Smooth muscle cell (in vitro differentiated cells): ENCODE results near the gene PSAPL1. TPM values are rescaled to one million over a fixed set of nuclear protein-coding genes. Genes with fewer than 3 reads are reported as not detected.

Experiments used
- DNase-seq: peaks from one replicate; lab custom pipeline; 2025; ENCODE audit not compliant: unreplicated experiment; lab: John Stamatoyannopoulos, UW
- H2AFZ ChIP-seq: fragments of 200-600 bp; sonication (generic); 2 replicates; pipeline ENCODE4 v1.6.0; 2016; ENCODE audit warnings: antibody characterized with exemption, low read depth, mild to moderate bottlenecking
- H3F3A ChIP-seq: fragments of 200-600 bp; sonication (generic); 2 replicates; pipeline ENCODE4 v1.6.0; 2017; ENCODE audit warnings: antibody characterized with exemption, low read depth
- H3K27ac ChIP-seq: fragments of 200-600 bp; sonication (generic); 2 replicates; pipeline ENCODE4 v1.5.1; 2016; ENCODE audit warnings: low read depth, mild to moderate bottlenecking
- H3K27me3 ChIP-seq: fragments of 200-600 bp; sonication (generic); 2 replicates; pipeline ENCODE4 v1.6.1; 2016; ENCODE audit warnings: low read depth, mild to moderate bottlenecking
- H3K36me3 ChIP-seq: fragments of 200-600 bp; sonication (generic); 2 replicates; pipeline ENCODE4 v1.5.1; 2016; ENCODE audit warnings: low read depth
- H3K4me1 ChIP-seq: fragments of 200-600 bp; sonication (generic); 2 replicates; pipeline ENCODE4 v1.5.1; 2016; ENCODE audit warnings: low read depth
- H3K4me2 ChIP-seq: fragments of 200-600 bp; sonication (generic); 2 replicates; pipeline ENCODE4 v1.6.0; 2016; ENCODE audit warnings: mild to moderate bottlenecking
- H3K4me3 ChIP-seq: fragments of 200-600 bp; sonication (generic); 2 replicates; pipeline ENCODE4 v1.5.1; 2016; ENCODE audit warnings: mild to moderate bottlenecking
- H3K79me2 ChIP-seq: fragments of 200-600 bp; sonication (generic); 2 replicates; pipeline ENCODE4 v1.6.0; 2016; ENCODE audit warnings: low read depth, mild to moderate bottlenecking
- H3K9ac ChIP-seq: fragments of 200-600 bp; sonication (generic); 2 replicates; pipeline ENCODE4 v1.6.0; 2016; ENCODE audit warnings: low read depth
- H3K9me3 ChIP-seq: fragments of 200-600 bp; sonication (generic); replicated peaks from 2 replicates; pipeline ENCODE4 v1.5.1; 2016; ENCODE audit warnings: low read depth
- H4K20me1 ChIP-seq: fragments of 200-600 bp; sonication (generic); 2 replicates; pipeline ENCODE4 v1.6.0; 2016; ENCODE audit warnings: low read depth
- WGBS: methylation state at CpG from one replicate; pipeline ENCODE4 v1.1.7; 2016; ENCODE audit warnings: low lambda C conversion rate; 5-methylcytosine and 5-hydroxymethylcytosine counted together
- polyA plus RNA-seq: library from polyadenylated mRNA; unstranded; fragments of >200 nt; fragmentation: Nextera tagmentation; extraction: Ambion mirVana; gene quantifications from 2 replicates; pipeline ENCODE4 v1.2.1, GENCODE V29; 2016
- total RNA-seq: library from RNA; depleted of rRNA; stranded (reverse); fragments of >200 nt; gene quantifications from 2 replicates; pipeline ENCODE4 v1.2.3, GENCODE V29; 2014
- TF ChIP-seq, protein P1 (sequence below): fragments of 200-600 bp; sonication (generic); IDR thresholded peaks from 2 replicates; pipeline ENCODE4 v1.5.1; 2017; ENCODE audit warnings: borderline replicate concordance, mild to moderate bottlenecking, antibody characterized with exemption; ENCODE audit not compliant: insufficient read depth, poor library complexity, severe bottlenecking

PSAPL1 gene
- total and polyA plus RNA-seq, 2 experiments from 2014 or later: not detected

DNA sequence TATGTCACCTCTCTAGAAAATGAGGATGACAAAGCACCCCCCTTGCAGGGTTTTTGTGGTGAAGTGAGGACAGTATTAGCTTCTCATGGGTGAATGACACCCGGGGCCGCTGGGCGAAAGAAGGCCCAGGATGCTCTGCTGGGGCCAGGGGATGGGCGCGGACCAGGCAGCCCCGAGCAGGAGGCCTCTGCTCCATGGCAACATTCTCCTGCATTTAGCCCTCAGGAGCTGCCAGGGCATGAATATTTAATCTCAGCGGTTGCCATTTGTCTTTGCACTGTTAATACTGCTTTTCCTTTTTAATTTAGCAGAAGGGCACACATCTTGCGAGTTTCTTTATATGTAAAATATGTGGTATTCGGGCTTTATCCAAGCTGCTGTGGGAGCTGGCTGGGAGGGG, 30.3 kb upstream of the PSAPL1 start:
- no peak for DNase-seq
- no peaks in the 10 kb centered on the region for H3K27me3 ChIP-seq
- H4K20me1 ChIP-seq: no peaks in the 10 kb centered on the region
- H3K4me2 ChIP-seq: no peak overlapping the region
- WGBS: 89% methylated on average over 9 of the region's 9 CpGs
- H3K36me3 ChIP-seq: no peaks in the 10 kb centered on the region
- no peaks in the 10 kb centered on the region for H3K9me3 ChIP-seq
- H3K4me1 ChIP-seq: no peaks in the 10 kb centered on the region
- TF ChIP-seq, protein P1, sequence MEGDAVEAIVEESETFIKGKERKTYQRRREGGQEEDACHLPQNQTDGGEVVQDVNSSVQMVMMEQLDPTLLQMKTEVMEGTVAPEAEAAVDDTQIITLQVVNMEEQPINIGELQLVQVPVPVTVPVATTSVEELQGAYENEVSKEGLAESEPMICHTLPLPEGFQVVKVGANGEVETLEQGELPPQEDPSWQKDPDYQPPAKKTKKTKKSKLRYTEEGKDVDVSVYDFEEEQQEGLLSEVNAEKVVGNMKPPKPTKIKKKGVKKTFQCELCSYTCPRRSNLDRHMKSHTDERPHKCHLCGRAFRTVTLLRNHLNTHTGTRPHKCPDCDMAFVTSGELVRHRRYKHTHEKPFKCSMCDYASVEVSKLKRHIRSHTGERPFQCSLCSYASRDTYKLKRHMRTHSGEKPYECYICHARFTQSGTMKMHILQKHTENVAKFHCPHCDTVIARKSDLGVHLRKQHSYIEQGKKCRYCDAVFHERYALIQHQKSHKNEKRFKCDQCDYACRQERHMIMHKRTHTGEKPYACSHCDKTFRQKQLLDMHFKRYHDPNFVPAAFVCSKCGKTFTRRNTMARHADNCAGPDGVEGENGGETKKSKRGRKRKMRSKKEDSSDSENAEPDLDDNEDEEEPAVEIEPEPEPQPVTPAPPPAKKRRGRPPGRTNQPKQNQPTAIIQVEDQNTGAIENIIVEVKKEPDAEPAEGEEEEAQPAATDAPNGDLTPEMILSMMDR: no peak
- no peak overlapping the region for H3K9ac ChIP-seq
- no peak overlapping the region for H2AFZ ChIP-seq
- H3K79me2 ChIP-seq: no peaks in the 10 kb centered on the region
- H3K4me3 ChIP-seq: no peak overlapping the region
- H3F3A ChIP-seq: no peaks in the 10 kb centered on the region
- H3K27ac ChIP-seq: no peak overlapping the region

DNA sequence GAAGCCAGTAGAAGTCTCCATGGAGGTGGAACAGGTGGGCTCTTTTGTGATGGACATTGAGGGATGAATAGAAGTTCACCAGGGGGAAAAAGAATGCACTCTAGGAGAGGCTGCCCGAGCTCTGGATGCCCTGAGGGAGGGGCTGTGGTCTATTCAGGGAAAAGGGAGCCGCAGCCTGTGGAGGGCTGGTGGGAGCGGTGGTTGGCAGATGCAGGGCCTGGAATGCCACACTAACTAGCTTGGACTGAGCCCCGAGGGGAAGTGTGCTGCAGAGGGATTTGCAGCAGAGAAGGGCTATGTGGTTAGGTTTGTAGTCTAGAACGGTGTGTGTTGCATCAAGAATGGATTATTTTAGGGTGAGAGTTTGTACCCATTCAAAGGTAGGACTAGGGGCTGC, 29.5 kb upstream of the PSAPL1 start:
- Histone ChIP-seq H2AFZ (no peak overlapping the region), H3K4me2 (no peak overlapping the region), H4K20me1 (no peaks in the 10 kb centered on the region), H3K36me3 (no peaks in the 10 kb centered on the region), H3K4me1 (no peaks in the 10 kb centered on the region), H3K27me3 (no peaks in the 10 kb centered on the region), H3F3A (no peaks in the 10 kb centered on the region), H3K9me3 (no peaks in the 10 kb centered on the region), H3K79me2 (no peaks in the 10 kb centered on the region), H3K27ac (no peak overlapping the region), H3K9ac (no peak overlapping the region), H3K4me3 (no peak overlapping the region)
- TF ChIP-seq, protein P1: no peak
- WGBS: 62% methylated on average over 5 of the region's 5 CpGs
- no peak for DNase-seq

DNA sequence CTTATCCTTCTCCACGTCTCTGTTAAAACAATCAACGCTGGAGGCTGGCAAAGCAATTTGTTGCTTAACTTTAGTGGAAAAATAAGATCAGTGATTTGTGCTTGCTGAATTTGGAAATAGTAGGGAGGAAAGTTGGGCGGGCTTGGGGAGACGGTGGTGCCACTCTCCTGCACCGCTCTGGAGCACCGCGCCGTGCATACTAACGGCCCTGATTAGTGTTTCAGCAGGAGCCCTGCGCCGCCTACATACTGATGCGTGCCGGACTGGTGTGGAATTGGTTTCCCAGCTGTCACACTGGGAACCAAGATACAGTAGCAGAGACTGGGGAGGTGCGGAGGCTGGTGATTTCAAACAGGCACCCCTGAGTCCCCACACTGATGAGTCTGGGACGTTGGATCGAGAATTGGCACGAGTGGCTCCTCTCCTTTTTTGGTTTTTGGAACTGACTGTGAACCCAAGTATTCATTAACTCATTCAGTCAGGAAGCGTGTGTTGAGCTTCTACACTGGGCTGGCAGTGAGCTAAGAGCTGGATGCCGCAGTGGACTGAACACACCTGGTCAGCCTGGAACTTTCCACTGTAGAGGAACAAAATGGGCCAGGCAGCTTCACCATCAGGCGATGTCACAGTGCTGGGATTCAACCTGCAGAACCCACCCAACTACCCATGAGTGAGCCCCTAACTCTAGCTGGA, 29.0 kb upstream of the PSAPL1 start:
- TF ChIP-seq, protein P1: no peak
- Histone ChIP-seq H3K9me3 (no peaks in the 10 kb centered on the region), H3K27ac (no peak overlapping the region), H4K20me1 (no peaks in the 10 kb centered on the region), H3K4me2 (no peak overlapping the region), H3K4me3 (no peak overlapping the region), H3K9ac (no peak overlapping the region), H3K27me3 (no peaks in the 10 kb centered on the region), H3K36me3 (no peaks in the 10 kb centered on the region), H3K4me1 (no peaks in the 10 kb centered on the region), H2AFZ (no peak overlapping the region), H3F3A (no peaks in the 10 kb centered on the region), H3K79me2 (no peaks in the 10 kb centered on the region)
- DNase-seq: no peak
- 87% methylated on average over 20 of the region's 20 CpGs for WGBS

DNA sequence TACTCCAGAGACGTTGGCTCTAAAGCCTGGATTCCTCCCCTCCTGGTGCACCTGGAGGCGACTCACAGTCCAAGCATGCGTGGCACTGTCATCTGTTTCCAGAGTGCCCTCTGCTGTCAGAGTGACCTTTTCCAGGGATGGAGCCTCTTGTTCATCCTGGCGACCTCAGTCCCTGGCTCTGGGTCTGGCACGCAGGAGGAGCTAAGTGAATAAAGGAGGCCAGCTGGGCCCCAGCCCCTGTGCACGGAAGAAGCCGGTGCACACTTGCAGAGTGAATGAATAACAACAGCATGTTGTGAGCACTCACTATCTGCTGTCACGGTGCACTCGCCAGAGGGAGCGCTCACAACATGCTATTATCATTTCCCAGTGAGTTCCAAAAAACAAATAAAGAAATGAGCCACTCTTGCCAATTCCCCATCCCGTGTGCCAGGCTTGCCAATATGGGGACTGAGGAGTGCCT, 27.8 kb upstream of the PSAPL1 start:
- H3K9ac ChIP-seq: no peak overlapping the region
- 54% methylated on average over 11 of the region's 11 CpGs for WGBS

More for the DNA sequence above, 27.8 kb upstream of the PSAPL1 start:
- no peak for DNase-seq
- H3K4me2 ChIP-seq: no peak overlapping the region
- no peaks in the 10 kb centered on the region for H3K36me3 ChIP-seq
- no peaks in the 10 kb centered on the region for H3K9me3 ChIP-seq
- no peaks in the 10 kb centered on the region for H3K4me1 ChIP-seq
- H3F3A ChIP-seq: no peaks in the 10 kb centered on the region
- H4K20me1 ChIP-seq: no peaks in the 10 kb centered on the region
- no peaks in the 10 kb centered on the region for H3K79me2 ChIP-seq
- H3K27ac ChIP-seq: no peak overlapping the region
- no peaks in the 10 kb centered on the region for H3K27me3 ChIP-seq
- no peak overlapping the region for H2AFZ ChIP-seq
- H3K4me3 ChIP-seq: no peak overlapping the region
- TF ChIP-seq, protein P1: no peak
